ENCODE results near the gene SLC15A4.

DNA sequence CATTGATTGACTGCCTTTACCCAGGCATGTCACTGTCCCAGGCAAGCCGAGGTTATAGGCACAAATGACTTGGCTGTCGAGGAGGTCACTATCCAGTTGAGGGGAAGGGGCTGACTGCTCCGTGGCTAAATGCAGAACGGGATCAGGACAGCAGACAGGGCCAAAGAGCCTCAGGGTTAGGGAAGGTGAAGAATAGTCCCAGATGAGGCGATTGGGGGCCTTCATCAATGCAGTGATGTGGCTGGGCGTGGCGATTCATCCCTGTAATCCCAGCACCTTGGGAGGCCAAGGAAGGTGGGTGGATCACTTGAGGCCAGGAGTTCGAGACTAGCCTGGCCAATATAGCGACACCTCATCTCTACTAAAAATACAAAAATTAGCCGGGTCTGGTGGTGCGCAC is 18.8 kb upstream of the SLC15A4 start:
- TF ChIP-seq, protein P1, sequence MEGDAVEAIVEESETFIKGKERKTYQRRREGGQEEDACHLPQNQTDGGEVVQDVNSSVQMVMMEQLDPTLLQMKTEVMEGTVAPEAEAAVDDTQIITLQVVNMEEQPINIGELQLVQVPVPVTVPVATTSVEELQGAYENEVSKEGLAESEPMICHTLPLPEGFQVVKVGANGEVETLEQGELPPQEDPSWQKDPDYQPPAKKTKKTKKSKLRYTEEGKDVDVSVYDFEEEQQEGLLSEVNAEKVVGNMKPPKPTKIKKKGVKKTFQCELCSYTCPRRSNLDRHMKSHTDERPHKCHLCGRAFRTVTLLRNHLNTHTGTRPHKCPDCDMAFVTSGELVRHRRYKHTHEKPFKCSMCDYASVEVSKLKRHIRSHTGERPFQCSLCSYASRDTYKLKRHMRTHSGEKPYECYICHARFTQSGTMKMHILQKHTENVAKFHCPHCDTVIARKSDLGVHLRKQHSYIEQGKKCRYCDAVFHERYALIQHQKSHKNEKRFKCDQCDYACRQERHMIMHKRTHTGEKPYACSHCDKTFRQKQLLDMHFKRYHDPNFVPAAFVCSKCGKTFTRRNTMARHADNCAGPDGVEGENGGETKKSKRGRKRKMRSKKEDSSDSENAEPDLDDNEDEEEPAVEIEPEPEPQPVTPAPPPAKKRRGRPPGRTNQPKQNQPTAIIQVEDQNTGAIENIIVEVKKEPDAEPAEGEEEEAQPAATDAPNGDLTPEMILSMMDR (IDR thresholded peaks at IDR 0.05) = no peak
- no peak for TF ChIP-seq POLR2A (IDR thresholded peaks at IDR 0.05)
- TF ChIP-seq EP300 (IDR thresholded peaks at IDR 0.05) = no peak

Measured in stomach (tissue), 4 donors.